A673 (cell line): Measurements from ENCODE around the gene UBA1.

Source experiments
- EZH2 ChIP-seq: fragments of 200-600 bp; sonication (generic); IDR thresholded peaks from 2 replicates; pipeline ENCODE4 v1.6.1; 2017; ENCODE audit warnings: borderline replicate concordance, low read depth, mild to moderate bottlenecking, mixed read lengths, antibody characterized with exemption, low read length; ENCODE audit not compliant: poor library complexity, severe bottlenecking
- TF ChIP-seq, protein P1 (sequence below): fragments of 300-800, 200-600 bp; sonication (generic); conservative IDR thresholded peaks from 2 replicates; pipeline ENCODE4 v1.5.1; 2017; ENCODE audit warnings: low read depth, mild to moderate bottlenecking, antibody characterized with exemption, low read length, moderate library complexity, mixed read lengths

DNA sequence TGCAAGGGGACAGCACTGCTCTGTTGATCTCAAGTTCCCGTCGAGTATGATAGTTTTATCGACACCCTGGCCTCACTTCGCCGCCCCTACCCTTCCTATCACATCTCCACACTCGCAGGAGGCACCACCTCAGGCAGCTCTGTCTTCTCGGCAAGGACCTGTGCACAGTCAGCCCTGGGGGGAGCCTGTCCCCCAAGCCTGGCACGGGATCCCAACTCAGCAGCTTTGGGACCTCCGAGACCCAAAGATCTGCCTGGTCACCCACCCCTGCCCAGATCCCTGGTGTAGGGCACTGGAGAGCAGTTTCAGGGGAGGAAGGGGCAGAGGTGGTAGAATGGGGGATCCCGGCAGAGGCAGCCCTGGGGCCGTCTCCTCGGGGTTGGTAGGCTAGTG is 18.0 kb upstream of the UBA1 start:
- TF ChIP-seq, protein P1, sequence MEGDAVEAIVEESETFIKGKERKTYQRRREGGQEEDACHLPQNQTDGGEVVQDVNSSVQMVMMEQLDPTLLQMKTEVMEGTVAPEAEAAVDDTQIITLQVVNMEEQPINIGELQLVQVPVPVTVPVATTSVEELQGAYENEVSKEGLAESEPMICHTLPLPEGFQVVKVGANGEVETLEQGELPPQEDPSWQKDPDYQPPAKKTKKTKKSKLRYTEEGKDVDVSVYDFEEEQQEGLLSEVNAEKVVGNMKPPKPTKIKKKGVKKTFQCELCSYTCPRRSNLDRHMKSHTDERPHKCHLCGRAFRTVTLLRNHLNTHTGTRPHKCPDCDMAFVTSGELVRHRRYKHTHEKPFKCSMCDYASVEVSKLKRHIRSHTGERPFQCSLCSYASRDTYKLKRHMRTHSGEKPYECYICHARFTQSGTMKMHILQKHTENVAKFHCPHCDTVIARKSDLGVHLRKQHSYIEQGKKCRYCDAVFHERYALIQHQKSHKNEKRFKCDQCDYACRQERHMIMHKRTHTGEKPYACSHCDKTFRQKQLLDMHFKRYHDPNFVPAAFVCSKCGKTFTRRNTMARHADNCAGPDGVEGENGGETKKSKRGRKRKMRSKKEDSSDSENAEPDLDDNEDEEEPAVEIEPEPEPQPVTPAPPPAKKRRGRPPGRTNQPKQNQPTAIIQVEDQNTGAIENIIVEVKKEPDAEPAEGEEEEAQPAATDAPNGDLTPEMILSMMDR = no peak
- TF ChIP-seq EZH2 = no peak
